Coronary artery (tissue), 2 donors: Measurements from ENCODE around the gene LAT.
A peak's percentile ranks its signal among the peaks of the same experiment; 100 is the strongest.
"Not testable (repeated sequence)": the region's sequence is repeated elsewhere in the genome, so short reads cannot be mapped to it uniquely, and the experiment has no call there.

Source experiments
- DNase-seq: peaks from one replicate; pipeline ENCODE4 v3.0.0-alpha.2; 2017; ENCODE audit warnings: low spot score
- H3K27ac ChIP-seq, 2 donors: fragments of 200-600 bp; sonication (generic); one replicate each; pipeline ENCODE4 v1.5.1; 2016 to 2019
- H3K4me3 ChIP-seq: fragments of 200-600 bp; sonication (generic); 2 replicates; pipeline ENCODE4 v1.5.1; 2016; ENCODE audit warnings: mild to moderate bottlenecking, moderate library complexity
- CTCF ChIP-seq: fragments of 200-600 bp; sonication (generic); IDR thresholded peaks from one replicate; pipeline ENCODE4 v1.5.1; 2019; ENCODE audit warnings: antibody characterized with exemption

The LAT gene

GRCh38 chr16:28964496-28964895, 20.4 kb upstream of the LAT start:
- TF ChIP-seq CTCF, result no peak
- no peak for DNase-seq
- Histone ChIP-seq H3K27ac (no peak overlapping the region), H3K4me3 (no peak overlapping the region)

DNA sequence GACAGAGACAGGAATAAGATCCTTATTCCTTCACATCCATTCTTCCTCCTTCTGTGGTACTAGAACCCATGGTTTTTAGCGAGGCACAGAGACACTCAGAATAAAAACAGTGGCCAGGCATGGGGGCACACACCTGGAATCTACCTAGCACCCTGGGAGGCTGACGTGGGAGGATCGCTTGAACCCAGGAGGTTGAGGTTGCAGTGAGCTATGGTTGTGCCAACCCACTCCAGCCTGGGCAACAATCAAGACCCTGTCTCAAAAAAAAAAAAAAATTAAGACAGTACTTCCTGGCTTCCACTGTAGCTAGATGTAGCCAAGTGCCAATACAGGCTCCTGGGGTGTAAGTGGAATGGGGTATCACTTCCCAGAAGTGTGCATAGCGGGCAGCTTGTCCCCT, 17.7 kb upstream of the LAT start:
- Histone ChIP-seq H3K4me3 (no peak overlapping the region), H3K27ac (no peak overlapping the region)
- no peak for TF ChIP-seq CTCF
- no peak for DNase-seq

DNA sequence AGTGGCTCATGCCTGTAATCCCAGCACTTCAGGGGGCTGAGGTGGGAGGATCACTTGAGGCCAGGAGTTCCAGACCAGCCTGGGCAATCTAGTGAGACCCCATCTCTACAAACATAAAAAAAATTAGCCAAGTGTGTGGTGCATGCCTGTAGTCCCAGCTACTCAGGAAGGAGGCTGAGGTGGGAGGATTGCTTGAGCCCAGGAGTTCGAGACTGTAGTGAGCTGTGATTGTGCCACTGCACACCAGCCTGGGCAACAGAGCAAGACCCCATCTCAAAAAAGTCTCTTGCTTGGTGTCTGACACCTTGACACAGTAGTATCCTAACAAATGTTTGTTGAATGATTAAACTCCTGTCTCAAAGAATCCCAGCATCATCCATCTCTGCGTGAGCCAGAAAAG, 15.2 kb upstream of the LAT start:
- not testable (repeated sequence) for H3K27ac ChIP-seq, H3K4me3 ChIP-seq, DNase-seq

GRCh38 chr16:28974007-28974436, 10.8 kb upstream of the LAT start:
- DNase-seq, result no peak
- Histone ChIP-seq H3K27ac (peak overlapping the region; percentile 79 to 81), H3K4me3 (peak overlapping the region; percentile 84)
- TF ChIP-seq CTCF, result peak; percentile 11

GRCh38 chr16:28974437-28975157, 10.3 kb upstream of the LAT start, which contains the start of gene SPNS1:
SPNS1 (plus strand) TSS chr16:28974778; CDS start chr16:28975152, 374 bp downstream.
- DNase-seq, result peak; percentile 98
- peak within 1 kb of the TSS; percentile 79 to 81 for H3K27ac ChIP-seq
- H3K4me3 ChIP-seq, result peak within 1 kb of the TSS; percentile 84
- TF ChIP-seq CTCF, result no peak

- TF ChIP-seq CTCF, result no peak
- Histone ChIP-seq H3K4me3 (peak overlapping the region; percentile 84), H3K27ac (peak overlapping the region; percentile 79 to 81)
- DNase-seq, result no peak
Observed at GRCh38 chr16:28975158-28975599, 9.7 kb upstream of the LAT start.

GRCh38 chr16:28977703-28978662, 6.9 kb upstream of the LAT start:
- TF ChIP-seq CTCF, result no peak
- no peak overlapping the region for H3K27ac ChIP-seq
- DNase-seq, result no peak
- H3K4me3 ChIP-seq, result no peak overlapping the region

GRCh38 chr16:28980330-28980729, 4.5 kb upstream of the LAT start:
- H3K4me3 ChIP-seq, DNase-seq, H3K27ac ChIP-seq: not testable (repeated sequence)
